Measurements from ENCODE around the gene CERCAM.

DNA sequence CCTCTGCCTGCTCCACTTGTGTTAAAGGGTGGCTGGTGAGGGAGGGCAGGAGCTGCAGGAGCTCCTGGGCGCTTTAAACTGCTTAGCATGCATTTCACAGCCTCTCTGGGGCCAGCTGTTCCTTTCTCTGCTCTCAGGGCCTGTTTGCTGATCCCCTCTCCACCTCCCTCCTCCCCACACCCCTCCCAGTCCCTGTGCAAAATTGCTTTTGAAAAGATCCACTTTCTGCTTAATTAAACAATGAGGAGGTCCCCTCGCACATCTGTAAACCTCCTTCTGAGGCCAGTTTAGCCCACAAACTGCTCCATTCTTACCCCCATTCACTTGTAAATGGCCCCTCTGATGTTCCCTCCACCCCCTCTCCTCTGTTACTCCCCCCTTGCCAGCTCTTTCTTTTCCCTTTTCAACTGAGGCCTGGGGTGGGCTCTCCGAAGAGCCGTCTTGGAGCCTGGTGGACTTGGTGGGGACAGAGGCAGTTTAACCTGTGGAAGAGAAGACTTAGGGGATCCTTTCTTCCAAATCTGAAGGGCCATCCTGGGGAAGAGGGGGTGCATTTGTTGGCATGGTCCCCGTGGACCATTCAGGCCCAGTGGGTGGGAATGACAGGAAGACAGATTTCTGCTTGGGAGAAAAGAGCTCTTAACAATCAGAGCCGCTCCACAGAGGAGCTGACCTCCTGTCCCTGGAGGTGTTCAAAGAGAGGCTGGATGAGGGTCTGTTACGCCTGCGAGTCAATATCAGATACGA lies 37.5 kb upstream of the CERCAM start:
- TF ChIP-seq TAF1 (conservative IDR thresholded peaks at IDR 0.05) (no peak), RAD21 (IDR thresholded peaks at IDR 0.05) (no peak), SP1 (IDR thresholded peaks at IDR 0.05) (no peak)
- TF ChIP-seq, protein P1, sequence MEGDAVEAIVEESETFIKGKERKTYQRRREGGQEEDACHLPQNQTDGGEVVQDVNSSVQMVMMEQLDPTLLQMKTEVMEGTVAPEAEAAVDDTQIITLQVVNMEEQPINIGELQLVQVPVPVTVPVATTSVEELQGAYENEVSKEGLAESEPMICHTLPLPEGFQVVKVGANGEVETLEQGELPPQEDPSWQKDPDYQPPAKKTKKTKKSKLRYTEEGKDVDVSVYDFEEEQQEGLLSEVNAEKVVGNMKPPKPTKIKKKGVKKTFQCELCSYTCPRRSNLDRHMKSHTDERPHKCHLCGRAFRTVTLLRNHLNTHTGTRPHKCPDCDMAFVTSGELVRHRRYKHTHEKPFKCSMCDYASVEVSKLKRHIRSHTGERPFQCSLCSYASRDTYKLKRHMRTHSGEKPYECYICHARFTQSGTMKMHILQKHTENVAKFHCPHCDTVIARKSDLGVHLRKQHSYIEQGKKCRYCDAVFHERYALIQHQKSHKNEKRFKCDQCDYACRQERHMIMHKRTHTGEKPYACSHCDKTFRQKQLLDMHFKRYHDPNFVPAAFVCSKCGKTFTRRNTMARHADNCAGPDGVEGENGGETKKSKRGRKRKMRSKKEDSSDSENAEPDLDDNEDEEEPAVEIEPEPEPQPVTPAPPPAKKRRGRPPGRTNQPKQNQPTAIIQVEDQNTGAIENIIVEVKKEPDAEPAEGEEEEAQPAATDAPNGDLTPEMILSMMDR (IDR thresholded peaks at IDR 0.05; ENCODE audit: low read depth, low read length, missing input control): no peak
- TF ChIP-seq, protein P2, sequence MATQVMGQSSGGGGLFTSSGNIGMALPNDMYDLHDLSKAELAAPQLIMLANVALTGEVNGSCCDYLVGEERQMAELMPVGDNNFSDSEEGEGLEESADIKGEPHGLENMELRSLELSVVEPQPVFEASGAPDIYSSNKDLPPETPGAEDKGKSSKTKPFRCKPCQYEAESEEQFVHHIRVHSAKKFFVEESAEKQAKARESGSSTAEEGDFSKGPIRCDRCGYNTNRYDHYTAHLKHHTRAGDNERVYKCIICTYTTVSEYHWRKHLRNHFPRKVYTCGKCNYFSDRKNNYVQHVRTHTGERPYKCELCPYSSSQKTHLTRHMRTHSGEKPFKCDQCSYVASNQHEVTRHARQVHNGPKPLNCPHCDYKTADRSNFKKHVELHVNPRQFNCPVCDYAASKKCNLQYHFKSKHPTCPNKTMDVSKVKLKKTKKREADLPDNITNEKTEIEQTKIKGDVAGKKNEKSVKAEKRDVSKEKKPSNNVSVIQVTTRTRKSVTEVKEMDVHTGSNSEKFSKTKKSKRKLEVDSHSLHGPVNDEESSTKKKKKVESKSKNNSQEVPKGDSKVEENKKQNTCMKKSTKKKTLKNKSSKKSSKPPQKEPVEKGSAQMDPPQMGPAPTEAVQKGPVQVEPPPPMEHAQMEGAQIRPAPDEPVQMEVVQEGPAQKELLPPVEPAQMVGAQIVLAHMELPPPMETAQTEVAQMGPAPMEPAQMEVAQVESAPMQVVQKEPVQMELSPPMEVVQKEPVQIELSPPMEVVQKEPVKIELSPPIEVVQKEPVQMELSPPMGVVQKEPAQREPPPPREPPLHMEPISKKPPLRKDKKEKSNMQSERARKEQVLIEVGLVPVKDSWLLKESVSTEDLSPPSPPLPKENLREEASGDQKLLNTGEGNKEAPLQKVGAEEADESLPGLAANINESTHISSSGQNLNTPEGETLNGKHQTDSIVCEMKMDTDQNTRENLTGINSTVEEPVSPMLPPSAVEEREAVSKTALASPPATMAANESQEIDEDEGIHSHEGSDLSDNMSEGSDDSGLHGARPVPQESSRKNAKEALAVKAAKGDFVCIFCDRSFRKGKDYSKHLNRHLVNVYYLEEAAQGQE (IDR thresholded peaks at IDR 0.05): no peak

All from liver (tissue), 3 donors.